GM21515 (cell line): ENCODE data around the gene SPEM2.
"Not testable (repeated sequence)": the region's sequence is repeated elsewhere in the genome, so short reads cannot be mapped to it uniquely, and the experiment has no call there.

ENCODE experiments used
- ATAC-seq: cut with Tn5 transposase; IDR thresholded peaks from one replicate; pipeline ENCODE4 v1.9.1; 2021; ENCODE audit not compliant: unreplicated experiment

Gene SPEM2

DNA sequence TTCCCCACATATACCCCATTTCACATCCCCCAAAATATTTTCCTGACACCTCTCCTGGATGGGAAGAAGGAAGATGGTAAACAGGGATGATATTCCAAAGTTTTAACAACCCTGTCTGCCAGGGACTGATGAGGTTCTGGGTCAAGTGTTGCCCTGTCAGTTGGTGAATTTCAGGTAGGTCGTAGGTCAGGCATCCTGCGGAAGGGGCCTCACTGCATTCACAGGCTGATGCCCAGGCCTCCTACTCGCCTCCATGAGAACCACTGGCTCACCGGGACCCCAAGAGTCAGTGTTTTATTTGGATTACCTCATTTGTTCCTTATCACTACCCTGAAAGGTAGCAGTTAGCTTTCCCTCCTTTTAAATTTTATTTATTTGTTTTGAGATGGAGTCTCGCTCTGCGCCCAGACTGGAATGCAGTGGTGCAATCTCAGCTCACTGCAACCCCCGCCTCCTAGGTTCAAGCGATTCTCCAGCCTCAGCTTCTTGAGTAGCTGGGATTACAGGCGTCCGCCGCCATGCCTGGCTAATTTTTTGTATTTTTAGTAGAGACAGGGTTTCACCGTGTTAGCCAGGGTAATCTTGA is 43.5 kb downstream of the SPEM2 start:
- no peak for ATAC-seq

DNA sequence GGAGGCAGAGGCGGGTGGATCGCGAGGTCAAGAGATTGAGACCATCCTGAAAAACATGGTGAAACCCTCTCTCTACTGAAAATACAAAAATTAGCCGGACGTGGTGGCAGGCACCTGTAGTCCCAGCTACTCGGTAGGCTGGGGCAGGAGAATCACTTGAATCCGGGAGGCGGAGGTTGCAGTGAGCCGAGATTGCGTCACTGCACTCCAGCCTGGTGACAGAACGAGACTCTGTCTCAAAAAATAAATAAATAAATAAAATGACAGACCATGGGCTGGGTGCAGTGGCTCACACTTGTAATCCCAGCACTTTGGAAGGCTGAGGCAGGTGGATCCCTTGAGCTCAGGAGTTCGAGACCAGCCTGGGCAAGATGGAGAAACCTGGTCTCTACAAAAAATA is 44.4 kb downstream of the SPEM2 start:
- ATAC-seq, result not testable (repeated sequence)

DNA sequence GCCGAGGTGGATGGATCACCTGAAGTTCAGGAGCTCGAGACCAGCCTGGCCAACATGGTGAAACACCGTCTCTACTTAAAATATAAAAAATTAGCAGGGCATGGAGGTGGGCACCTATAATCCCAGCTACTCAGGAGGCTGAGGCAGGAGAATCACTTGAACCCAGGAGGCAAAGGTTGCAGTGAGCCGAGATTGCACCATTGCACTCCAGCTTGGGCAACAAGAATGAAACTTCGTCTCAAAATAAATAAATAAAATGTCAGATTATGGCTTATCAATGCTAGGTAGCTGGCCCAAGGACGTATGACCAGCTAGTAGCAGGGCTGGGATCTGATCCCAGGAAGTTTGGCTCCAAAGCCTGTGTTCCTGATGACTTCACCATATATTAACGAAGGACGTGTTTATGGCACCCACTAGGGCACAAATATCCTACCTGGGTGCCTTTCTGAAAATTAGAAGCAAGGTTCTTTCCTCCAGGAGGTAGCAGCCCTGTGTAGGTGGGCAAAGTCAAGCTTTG is 45.1 kb downstream of the SPEM2 start:
- not testable (repeated sequence) for ATAC-seq

DNA sequence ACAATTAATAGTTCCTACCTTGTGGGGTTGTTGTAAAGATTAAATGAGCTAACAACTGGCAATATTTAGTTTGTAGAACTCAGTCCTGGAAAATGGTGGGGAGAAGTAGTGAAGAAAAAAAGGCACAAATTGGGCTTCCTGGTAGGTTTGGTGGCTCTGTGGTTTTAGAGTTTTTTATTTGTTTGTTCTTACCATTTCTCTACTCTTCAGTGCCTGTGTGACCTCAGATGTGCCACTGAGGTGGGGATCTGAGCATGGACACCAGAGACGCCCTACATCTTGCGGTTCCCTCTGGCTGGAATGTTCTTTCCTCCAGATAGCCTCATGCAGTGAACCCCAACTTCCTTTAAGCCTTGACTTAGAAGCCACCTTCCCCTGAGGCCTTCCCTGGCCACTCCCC is 46.3 kb downstream of the SPEM2 start:
- ATAC-seq, result no peak

DNA sequence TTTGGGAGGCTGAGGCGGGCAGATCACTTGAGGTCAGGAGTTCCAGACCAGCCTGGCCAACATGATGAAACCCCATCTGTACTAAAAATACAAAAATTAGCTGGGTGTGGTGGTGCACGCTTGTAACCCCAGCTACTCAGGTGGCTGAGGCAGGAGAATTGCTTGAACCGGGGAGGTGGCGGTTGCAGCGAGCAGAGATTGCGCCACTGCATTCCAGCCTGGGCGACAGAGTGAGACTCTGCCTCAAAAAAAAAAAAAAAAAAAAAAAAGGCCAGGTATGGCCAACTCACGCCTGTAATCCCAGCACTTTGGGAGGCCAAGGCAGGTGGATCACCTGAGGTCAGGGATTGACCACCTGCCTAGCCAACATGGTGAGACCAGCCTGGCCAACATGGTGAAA is 49.4 kb downstream of the SPEM2 start:
- not testable (repeated sequence) for ATAC-seq

DNA sequence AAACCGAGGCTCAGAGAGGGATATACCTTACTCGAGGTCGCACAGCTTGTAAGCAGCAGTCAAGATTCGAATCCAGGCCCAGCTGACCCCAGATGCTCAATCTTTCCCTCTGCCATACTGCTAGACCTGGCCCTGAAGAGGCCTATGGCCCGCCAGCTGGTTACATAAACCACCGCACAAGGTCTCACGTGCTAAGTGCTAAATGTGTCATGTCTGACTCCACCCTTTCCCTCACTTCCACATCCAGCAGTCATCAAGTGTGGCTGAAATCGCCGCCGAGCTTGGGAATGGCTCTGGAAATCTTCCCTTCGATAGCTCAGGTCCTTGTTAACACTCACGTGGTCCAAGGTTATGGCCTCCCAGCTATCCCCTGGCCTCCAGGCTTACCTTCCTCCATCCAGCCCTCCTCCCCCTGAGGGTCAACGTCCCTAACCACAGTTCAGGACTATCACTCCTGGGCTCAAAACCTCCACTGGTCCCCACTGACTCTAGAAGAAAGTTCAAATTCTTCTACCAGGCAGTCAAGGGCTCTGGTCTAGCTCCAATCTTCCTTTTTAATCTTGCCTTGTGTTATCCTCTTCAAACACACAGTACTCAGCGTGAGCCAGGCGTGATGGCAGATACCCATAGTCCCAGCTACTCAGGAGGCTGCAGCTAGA is 50.5 kb downstream of the SPEM2 start:
- no peak for ATAC-seq

DNA sequence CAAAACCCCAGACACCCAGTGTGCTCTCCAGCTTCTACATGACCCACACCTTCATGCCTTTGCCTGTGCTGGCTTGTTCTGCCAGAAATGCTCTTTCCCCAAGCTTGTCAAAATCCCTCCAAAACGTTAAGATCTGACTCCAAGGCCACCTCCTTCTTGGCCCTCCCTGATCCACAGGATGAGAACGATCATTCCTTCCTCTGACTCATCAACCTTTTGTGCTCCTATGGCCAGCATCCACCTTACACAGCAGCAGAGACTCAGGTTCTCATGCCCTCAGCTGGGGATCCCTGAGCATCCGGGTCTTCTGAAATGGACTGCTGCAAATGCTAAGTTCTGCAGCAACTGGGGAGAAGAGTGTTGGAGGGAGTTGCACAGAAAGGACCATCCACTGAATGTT is 51.1 kb downstream of the SPEM2 start:
- no peak for ATAC-seq

DNA sequence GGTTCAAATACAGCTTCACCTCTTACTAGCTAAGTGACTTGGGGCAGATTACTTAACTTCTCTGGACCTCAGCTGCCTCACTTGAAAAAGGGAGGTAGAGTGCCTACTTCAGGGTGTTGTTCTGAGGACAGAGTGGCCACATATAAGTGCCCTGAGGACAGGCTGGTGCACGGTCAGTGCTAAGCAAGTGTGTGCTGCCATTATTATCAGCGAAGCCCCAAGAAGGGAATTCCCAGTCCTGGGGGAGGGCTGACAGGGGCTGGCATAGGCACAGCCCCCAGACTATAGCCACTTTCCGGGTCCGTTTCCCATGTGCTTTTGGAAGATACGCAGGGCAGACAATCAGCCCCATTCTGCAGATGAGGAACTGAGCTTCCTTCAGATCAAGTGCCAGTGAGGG is 51.5 kb downstream of the SPEM2 start:
- ATAC-seq, result no peak
